GM21529 (cell line): Measurements from ENCODE around the gene IQCC.

Source experiments
- ATAC-seq: cut with Tn5 transposase; IDR thresholded peaks from one replicate; pipeline ENCODE4 v1.9.1; 2021; ENCODE audit not compliant: unreplicated experiment

The IQCC gene

DNA sequence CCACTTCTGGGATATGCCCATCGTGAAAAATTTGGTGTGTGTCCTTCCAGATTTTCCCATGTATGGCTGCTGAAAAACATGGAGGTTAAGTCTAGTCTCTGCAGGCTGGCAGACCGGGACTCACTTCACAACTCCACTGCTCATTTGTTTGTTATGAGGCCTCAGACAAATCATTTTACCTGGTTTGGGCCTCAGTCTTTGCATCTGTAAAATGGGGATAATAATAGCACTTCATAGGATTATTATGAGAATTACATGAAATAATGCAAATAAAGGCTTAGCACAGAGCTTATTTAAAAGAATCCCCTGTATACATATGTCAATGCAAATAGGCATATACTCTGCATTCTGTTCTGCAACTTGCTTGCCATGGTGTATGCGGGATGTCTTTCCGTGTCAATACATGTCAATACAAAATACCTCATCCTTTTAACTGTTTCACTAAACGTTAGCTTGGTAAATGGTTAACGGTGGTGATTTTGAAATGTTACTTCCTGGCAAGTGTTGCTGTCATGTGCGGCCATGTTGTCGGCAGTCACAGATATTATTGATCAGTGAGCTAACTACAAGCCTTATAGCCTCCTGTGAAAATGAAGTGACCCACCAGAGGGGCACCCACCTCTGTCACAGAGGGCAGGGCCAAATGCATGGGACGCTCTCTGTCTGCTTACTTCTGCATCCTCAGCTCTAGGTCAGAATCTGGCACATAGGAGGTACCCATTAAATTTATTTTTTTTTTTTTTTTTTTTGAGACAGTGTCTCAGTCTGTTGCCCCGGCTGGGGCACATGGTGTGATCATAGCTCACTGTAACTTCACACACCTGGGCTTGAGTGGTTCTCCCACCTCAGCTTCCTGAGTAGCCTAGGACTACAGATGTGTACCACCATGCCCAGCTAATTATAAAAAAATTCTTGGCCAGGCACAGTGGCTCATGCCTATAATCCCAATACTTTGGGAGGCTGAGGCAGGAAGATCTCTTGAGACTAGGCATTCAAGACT is 49.9 kb downstream of the IQCC start:
- no peak for ATAC-seq

DNA sequence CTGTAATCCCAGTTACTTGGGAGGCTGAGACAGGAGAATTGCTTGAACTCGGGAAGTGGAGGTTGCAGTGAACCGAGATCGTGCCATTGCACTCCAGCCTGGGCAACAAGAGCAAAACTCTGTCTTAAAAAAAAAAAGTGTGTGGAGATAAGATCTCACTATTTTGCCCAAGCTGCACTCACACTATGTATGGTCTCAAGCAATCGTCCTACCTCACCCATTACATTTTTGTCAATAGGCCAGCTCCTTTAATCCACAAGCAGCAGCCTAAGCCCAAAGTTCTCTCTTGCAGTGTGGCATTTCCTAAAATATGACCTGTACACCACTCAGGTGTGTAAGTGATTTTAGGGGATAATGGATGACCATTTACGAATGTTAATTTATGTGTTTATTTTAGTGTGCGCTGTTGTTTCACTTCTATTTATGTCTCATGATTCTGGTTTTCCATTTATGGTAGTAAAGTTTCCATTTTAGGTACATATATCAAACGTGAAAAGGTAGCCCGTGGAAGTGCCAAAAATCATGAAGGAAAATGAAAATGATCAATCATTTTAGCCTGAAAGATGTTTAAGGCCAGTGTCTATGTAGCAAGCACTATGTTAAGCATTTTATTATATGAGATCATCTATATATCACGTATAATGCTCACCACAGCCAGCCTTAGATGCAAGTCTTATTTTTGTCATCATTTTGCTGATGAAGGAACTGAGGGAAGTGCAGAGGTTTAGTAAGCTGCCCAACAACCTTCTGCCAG is 51.2 kb downstream of the IQCC start:
- no peak for ATAC-seq

DNA sequence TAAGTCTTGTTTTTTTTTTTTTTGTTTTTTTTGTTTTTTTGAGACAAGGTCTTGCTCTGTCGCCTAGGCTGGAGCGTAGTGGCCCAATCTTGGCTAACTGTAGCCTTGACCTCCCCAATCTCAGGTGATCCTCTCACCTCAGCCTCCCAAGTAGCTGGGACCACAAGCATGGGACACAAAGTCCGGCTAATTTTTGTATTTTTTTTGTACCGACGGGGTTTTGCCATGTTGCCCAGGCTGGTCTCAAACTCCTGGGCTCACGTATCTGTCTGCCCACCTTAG is 51.7 kb downstream of the IQCC start:
- no peak for ATAC-seq
